Panc1 (cell line): ENCODE results near the gene MLN. TPM values are rescaled to one million over a fixed set of nuclear protein-coding genes. Genes with fewer than 3 reads are reported as not detected.

Source experiments
- ATAC-seq: fragments of 200-7000 bp; cut with Tn5 transposase; 2 replicates; pipeline ENCODE4 v1.9.1; 2020; ENCODE audit warnings: mild to moderate bottlenecking, moderate library complexity
- BruUV-seq: library from RNA; stranded (reverse); fragments of 400-500 nt; replicated peaks from 2 replicates; lab custom pipeline; 2021; lab: Mats Ljungman, UMichigan
- CTCF ChIA-PET: fragments of 300-600 bp; sonication (Branson Sonifier 250); formaldehyde crosslinking; loops from one replicate; lab custom pipeline; 2022; ENCODE audit warnings: antibody characterized with exemption; lab: Charles Lee
- POLR2A ChIA-PET: fragments of 300-600 bp; sonication (Branson Sonifier 250); formaldehyde crosslinking; loops from one replicate; lab custom pipeline; 2022; ENCODE audit warnings: antibody characterized with exemption; lab: Charles Lee
- DNase-seq: peaks from one replicate; pipeline ENCODE4 v3.0.0-alpha.2; 2010; ENCODE audit warnings: low read depth, low spot score
- H3K27ac ChIP-seq: 2 replicates; pipeline ENCODE4 v1.5.1; 2011; ENCODE audit warnings: mild to moderate bottlenecking, low read length, inconsistent platforms
- H3K27me3 ChIP-seq: fragments of 200-500 bp; sonication (Bioruptor generic); 2 replicates; pipeline ENCODE4 v1.6.0; 2014; ENCODE audit warnings: low read length, inconsistent platforms; ENCODE audit not compliant: control insufficient read depth, insufficient read depth
- H3K36me3 ChIP-seq: fragments of 200-500 bp; sonication (Bioruptor generic); 2 replicates; pipeline ENCODE4 v1.5.1; 2014; ENCODE audit warnings: inconsistent platforms, mild to moderate bottlenecking, low read length, moderate library complexity; ENCODE audit not compliant: control insufficient read depth, insufficient read depth
- H3K4me1 ChIP-seq: 2 replicates; pipeline ENCODE4 v1.5.1; 2011; ENCODE audit warnings: inconsistent platforms, mild to moderate bottlenecking, low read length, moderate library complexity; ENCODE audit not compliant: control insufficient read depth, insufficient read depth
- H3K4me3 ChIP-seq, 2 experiments: 2 replicates each; pipeline ENCODE4 v1.5.1; 2011 to 2012; ENCODE audit warnings: low read depth in 2 of 2, low read length in 2 of 2, mild to moderate bottlenecking in 2 of 2, inconsistent platforms in 1 of 2, moderate library complexity in 1 of 2
- H3K9me3 ChIP-seq: fragments of 200-500 bp; sonication (Bioruptor generic); 2 replicates; pipeline ENCODE4 v1.5.1; 2014; ENCODE audit warnings: low read depth, mild to moderate bottlenecking, inconsistent platforms, low read length, moderate library complexity; ENCODE audit not compliant: control insufficient read depth, insufficient read depth
- POLR2AphosphoS5 ChIP-seq: IDR thresholded peaks from 2 replicates; pipeline ENCODE4 v1.6.1; 2012; ENCODE audit warnings: mild to moderate bottlenecking, low read depth, low read length, moderate library complexity
- SIN3A ChIP-seq: IDR thresholded peaks from 2 replicates; pipeline ENCODE4 v1.6.1; 2012; ENCODE audit warnings: low read depth, mild to moderate bottlenecking, low read length, moderate library complexity, borderline replicate concordance; ENCODE audit not compliant: insufficient read depth
- TCF7L2 ChIP-seq: IDR thresholded peaks from 2 replicates; pipeline ENCODE4 v1.6.1; 2011; ENCODE audit warnings: mild to moderate bottlenecking, low read depth, low read length, inconsistent platforms
- in situ Hi-C: cut with HindIII; loops from 2 replicates; pipeline ENCODE4 v1.10.0; 2016; ENCODE audit warnings: low sequenced_read_pairs, low pct_unique_long_range_greater_than_20kb
- intact Hi-C: fragments of 100-400 bp; cut with micrococcal nuclease; formaldehyde crosslinking; loops from one replicate; pipeline ENCODE4 v1.10.0; 2022; ENCODE audit not compliant: unreplicated experiment
- total RNA-seq: library from RNA; stranded (reverse); gene quantifications from one replicate; pipeline ENCODE4 v1.2.1, GENCODE V29; 2021; ENCODE audit not compliant: unreplicated experiment
- TF ChIP-seq, protein P1 (sequence below): fragments of 450-650 bp; IDR thresholded peaks from 2 replicates; pipeline ENCODE4 v1.5.1; 2017; ENCODE audit warnings: mild to moderate bottlenecking
- TF ChIP-seq, protein P2 (sequence below), 2 experiments: IDR thresholded peaks; 2 replicates each; pipeline ENCODE4 v1.6.1; 2011 to 2012; ENCODE audit warnings: low read depth in 2 of 2, control low read depth in 1 of 2, low read length in 1 of 2, mild to moderate bottlenecking in 1 of 2, moderate library complexity in 1 of 2; ENCODE audit not compliant: insufficient read depth in 1 of 2

The MLN gene
- total RNA-seq, 1 experiment from 2014 or later = not detected

DNA sequence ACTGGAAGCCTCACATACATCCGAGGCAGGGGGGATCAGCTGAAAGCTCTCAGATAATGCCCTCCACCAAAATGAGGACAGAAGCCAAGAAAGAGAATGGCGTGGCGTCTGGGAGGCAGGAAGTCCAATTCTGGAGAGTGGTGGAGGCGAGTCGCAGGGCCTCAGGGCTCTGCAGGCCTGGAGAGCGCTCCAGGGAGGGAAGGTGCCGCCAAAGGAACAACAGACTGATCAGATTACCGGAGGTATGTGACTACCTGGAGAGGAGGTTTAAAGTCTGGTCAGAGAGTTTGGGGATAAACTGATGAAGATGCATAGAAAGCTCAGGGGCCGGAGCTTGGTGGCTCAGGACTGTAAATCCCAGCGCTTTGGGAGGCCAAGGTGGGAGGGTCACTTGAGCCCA lies 45.9 kb downstream of the MLN start:
- intact Hi-C loops = no loop called here
- CTCF ChIA-PET = interaction anchor here (0.7 kb wide), 1 partner anchor 13 kb away, joined by 6 read pairs; no protein-coding TSS in a partner anchor
- H3K4me3 ChIP-seq = no peak overlapping the region
- POLR2A ChIA-PET = no interaction called here
- TF ChIP-seq SIN3A (no peak), TCF7L2 (no peak), POLR2AphosphoS5 (no peak)
- TF ChIP-seq, protein P1, sequence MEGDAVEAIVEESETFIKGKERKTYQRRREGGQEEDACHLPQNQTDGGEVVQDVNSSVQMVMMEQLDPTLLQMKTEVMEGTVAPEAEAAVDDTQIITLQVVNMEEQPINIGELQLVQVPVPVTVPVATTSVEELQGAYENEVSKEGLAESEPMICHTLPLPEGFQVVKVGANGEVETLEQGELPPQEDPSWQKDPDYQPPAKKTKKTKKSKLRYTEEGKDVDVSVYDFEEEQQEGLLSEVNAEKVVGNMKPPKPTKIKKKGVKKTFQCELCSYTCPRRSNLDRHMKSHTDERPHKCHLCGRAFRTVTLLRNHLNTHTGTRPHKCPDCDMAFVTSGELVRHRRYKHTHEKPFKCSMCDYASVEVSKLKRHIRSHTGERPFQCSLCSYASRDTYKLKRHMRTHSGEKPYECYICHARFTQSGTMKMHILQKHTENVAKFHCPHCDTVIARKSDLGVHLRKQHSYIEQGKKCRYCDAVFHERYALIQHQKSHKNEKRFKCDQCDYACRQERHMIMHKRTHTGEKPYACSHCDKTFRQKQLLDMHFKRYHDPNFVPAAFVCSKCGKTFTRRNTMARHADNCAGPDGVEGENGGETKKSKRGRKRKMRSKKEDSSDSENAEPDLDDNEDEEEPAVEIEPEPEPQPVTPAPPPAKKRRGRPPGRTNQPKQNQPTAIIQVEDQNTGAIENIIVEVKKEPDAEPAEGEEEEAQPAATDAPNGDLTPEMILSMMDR = no peak
- TF ChIP-seq, protein P2, sequence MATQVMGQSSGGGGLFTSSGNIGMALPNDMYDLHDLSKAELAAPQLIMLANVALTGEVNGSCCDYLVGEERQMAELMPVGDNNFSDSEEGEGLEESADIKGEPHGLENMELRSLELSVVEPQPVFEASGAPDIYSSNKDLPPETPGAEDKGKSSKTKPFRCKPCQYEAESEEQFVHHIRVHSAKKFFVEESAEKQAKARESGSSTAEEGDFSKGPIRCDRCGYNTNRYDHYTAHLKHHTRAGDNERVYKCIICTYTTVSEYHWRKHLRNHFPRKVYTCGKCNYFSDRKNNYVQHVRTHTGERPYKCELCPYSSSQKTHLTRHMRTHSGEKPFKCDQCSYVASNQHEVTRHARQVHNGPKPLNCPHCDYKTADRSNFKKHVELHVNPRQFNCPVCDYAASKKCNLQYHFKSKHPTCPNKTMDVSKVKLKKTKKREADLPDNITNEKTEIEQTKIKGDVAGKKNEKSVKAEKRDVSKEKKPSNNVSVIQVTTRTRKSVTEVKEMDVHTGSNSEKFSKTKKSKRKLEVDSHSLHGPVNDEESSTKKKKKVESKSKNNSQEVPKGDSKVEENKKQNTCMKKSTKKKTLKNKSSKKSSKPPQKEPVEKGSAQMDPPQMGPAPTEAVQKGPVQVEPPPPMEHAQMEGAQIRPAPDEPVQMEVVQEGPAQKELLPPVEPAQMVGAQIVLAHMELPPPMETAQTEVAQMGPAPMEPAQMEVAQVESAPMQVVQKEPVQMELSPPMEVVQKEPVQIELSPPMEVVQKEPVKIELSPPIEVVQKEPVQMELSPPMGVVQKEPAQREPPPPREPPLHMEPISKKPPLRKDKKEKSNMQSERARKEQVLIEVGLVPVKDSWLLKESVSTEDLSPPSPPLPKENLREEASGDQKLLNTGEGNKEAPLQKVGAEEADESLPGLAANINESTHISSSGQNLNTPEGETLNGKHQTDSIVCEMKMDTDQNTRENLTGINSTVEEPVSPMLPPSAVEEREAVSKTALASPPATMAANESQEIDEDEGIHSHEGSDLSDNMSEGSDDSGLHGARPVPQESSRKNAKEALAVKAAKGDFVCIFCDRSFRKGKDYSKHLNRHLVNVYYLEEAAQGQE (IDR thresholded peaks at IDR 0.05; ENCODE audit: insufficient read depth in 1 of 2, low read depth in 2 of 2, low read length in 1 of 2) = no peak
- DNase-seq (no peak), ATAC-seq (no peak)
- H3K36me3 ChIP-seq = no peaks in the 10 kb centered on the region
- H3K4me1 ChIP-seq = peaks cover 19% of the 10 kb centered on the region
- no TSS peak for BruUV-seq
- H3K27me3 ChIP-seq = no peaks in the 10 kb centered on the region
- H3K27ac ChIP-seq = no peak overlapping the region
- no peaks in the 10 kb centered on the region for H3K9me3 ChIP-seq
- in situ Hi-C loops = no loop called here

DNA sequence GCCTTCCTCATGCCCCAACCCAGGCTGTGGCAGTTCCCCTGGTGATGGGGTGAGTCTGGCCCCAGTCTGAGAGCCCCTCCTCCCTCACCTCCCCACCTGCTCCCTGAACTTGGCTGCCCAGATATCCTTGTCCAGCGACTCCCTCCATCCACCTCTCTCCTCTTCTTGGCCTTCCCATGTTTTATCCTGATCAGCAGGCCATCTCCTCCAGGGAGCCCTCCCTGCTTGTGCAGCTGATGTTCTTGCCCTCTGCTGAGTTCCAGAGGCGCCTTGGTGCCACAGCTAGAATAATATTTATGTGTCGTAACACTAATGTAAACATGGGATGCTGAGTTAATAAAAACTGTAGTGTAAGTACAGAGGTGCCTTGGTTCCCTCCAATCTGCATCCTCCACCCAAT lies 46.7 kb downstream of the MLN start:
- BruUV-seq = no TSS peak
- ChIA-PET POLR2A (no interaction called here), CTCF (interaction anchor here (0.7 kb wide), 1 partner anchor 13 kb away, joined by 6 read pairs; no protein-coding TSS in a partner anchor)
- H3K36me3 ChIP-seq = no peaks in the 10 kb centered on the region
- H3K27ac ChIP-seq = no peak overlapping the region
- H3K4me1 ChIP-seq = peaks cover 21% of the 10 kb centered on the region
- in situ Hi-C loops = no loop called here
- H3K9me3 ChIP-seq = no peaks in the 10 kb centered on the region
- TF ChIP-seq POLR2AphosphoS5 (no peak), SIN3A (no peak)
- ATAC-seq = no peak
- intact Hi-C loops = no loop called here
- H3K4me3 ChIP-seq = no peak overlapping the region
- DNase-seq = no peak
- H3K27me3 ChIP-seq = no peaks in the 10 kb centered on the region

DNA sequence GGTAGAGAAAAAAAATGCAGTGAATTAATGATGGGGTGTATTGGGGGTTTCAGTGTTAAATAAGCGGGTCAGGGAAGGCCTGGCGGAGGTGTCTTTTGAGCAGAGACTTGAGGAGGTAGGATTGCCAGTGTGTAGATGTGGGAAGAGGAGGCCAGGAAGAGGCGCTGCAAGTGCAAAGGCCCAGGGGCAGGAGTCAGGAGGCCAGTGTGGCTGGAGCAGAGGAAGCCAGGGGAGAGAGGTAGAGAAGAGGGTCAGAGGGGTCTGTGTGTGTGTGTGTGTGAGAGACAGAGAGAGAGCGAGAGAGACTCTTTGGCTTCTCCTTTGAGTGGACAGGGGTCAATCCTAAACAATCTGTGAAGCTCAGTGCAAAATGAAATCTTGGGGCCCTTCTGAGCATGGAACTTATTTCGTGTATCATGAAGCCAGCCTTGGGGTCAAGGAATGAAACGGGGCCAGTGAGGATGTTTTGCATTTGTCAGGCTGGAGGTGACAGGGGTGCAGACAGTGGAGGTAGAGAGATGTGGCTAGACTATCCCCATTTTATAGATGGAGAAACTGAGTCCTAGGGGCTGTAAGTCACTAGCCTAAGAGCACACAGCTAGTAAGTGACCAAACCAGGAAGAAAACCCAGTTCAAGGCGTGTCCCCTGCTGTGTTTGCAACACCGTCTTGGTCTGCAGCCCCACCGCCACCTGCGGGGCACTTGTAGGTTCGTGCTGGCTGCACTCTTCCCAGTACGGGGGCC lies 47.4 kb downstream of the MLN start:
- in situ Hi-C loops = no loop called here
- no peak overlapping the region for H3K27ac ChIP-seq
- TF ChIP-seq POLR2AphosphoS5 (no peak), SIN3A (no peak), TCF7L2 (no peak)
- TF ChIP-seq, protein P1 = no peak
- TF ChIP-seq, protein P2 (IDR thresholded peaks at IDR 0.05; ENCODE audit: insufficient read depth in 1 of 2, low read depth in 2 of 2, low read length in 1 of 2) = no peak
- CTCF ChIA-PET = no interaction called here
- H3K9me3 ChIP-seq = no peaks in the 10 kb centered on the region
- BruUV-seq = no TSS peak
- peaks cover 18% of the 10 kb centered on the region for H3K4me1 ChIP-seq
- POLR2A ChIA-PET = no interaction called here
- intact Hi-C loops = no loop called here
- no peaks in the 10 kb centered on the region for H3K27me3 ChIP-seq
- no peak overlapping the region for H3K4me3 ChIP-seq
- no peaks in the 10 kb centered on the region for H3K36me3 ChIP-seq
- no peak for ATAC-seq
- DNase-seq = no peak
